ENCODE results near the gene POLD1. TPM values are rescaled to one million over a fixed set of nuclear protein-coding genes. Genes with fewer than 3 reads are reported as not detected.
"Not testable (repeated sequence)": the region's sequence is repeated elsewhere in the genome, so short reads cannot be mapped to it uniquely, and the experiment has no call there.

POLD1 gene
- total RNA-seq, 2 experiments from 2014 or later = 117 to 119 TPM

GRCh38 chr19:50387176-50387867, 3.2 kb downstream of the POLD1 start:
- POLR2A ChIA-PET = interaction anchor here (1.5 kb wide), 1 partner anchor 11 kb away, joined by 5 read pairs; the partner anchor contains the start of gene NR1H2
- H3K4me1 Mint-ChIP-seq = peaks cover 35% of the 10 kb centered on the region
- peaks cover 55% of the 10 kb centered on the region for H3K36me3 Mint-ChIP-seq (ENCODE audit: low read depth)

DNA sequence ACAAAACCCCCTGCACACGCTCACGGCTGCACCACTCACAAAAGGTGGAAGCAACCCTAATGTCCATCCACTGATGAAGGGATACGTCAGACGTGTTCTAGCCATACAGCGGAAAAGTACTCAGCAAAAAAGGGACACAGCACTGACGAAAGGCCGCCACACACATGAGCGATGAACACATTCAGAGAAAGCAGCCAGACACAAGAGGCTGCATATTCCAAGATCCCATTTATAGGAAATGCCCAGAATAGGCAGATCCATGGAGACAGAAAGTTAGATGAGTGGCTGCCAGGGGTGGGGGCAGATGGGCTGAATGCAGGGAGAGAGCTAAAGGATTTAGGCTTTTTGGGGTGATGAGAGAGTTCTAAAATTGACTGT, 3.7 kb downstream of the POLD1 start:
- CTCF ChIA-PET = interaction anchor here (1.3 kb wide), 1 partner anchor 123 kb away, joined by 3 read pairs; the partner anchor contains the start of gene JOSD2
- Mint-ChIP-seq H3K4me1 (peaks cover 35% of the 10 kb centered on the region), H3K36me3 (ENCODE audit: low read depth) (peaks cover 60% of the 10 kb centered on the region), H3K27ac (no peak overlapping the region), H3K4me3 (peak overlapping the region; percentile 14), H3K9me3 (no peaks in the 10 kb centered on the region), H3K27me3 (no peaks in the 10 kb centered on the region)
- POLR2A ChIA-PET = interaction anchor here (0.9 to 1.3 kb wide), 2 partner anchors 11 to 31 kb away, joined by 3 to 4 read pairs; partner anchors contain the start of gene NR1H2
- no peak for DNase-seq

More at GRCh38 chr19:50387176-50387867, 3.2 kb downstream of the POLD1 start:
- Mint-ChIP-seq H3K4me3 (peak overlapping the region; percentile 14), H3K27ac (no peak overlapping the region), H3K27me3 (no peaks in the 10 kb centered on the region), H3K9me3 (no peaks in the 10 kb centered on the region)
- CTCF ChIA-PET = interaction anchor here (1.3 kb wide), 1 partner anchor 124 kb away, joined by 3 read pairs; the partner anchor contains the start of gene JOSD2
- no peak for DNase-seq

GRCh38 chr19:50390295-50390694, 6.1 kb downstream of the POLD1 start:
- H3K4me3 Mint-ChIP-seq, DNase-seq, H3K27ac Mint-ChIP-seq, H3K27me3 Mint-ChIP-seq, CTCF ChIA-PET, H3K9me3 Mint-ChIP-seq, POLR2A ChIA-PET: not testable (repeated sequence)
- Mint-ChIP-seq H3K4me1 (peaks cover 14% of the 10 kb centered on the region), H3K36me3 (ENCODE audit: low read depth) (peaks cover 62% of the 10 kb centered on the region)

GRCh38 chr19:50390952-50391351, 6.8 kb downstream of the POLD1 start:
- H3K27me3 Mint-ChIP-seq, H3K4me3 Mint-ChIP-seq, DNase-seq, POLR2A ChIA-PET, H3K27ac Mint-ChIP-seq, H3K9me3 Mint-ChIP-seq, CTCF ChIA-PET: not testable (repeated sequence)
- peaks cover 63% of the 10 kb centered on the region for H3K36me3 Mint-ChIP-seq (ENCODE audit: low read depth)
- H3K4me1 Mint-ChIP-seq = peaks cover 11% of the 10 kb centered on the region

DNA sequence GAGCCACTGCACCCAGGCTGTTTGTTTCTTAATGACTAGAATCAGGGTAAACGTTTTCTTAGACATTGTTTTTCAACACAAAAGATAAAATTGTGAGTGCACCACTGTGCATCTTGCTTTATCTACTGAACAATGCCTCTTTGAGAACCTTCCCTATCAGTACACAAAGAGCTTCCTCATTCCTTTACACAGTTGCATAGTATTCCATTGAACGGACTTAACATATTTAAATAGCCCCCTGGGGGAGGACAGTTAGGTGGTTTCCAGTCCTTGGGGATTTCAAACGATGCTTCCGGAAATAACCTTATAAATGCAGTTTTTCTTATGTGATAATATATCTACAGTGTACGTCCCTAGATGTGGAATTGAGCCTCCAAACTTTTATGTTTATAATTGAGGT, 8.6 kb downstream of the POLD1 start:
- Mint-ChIP-seq H3K27me3 (no peaks in the 10 kb centered on the region), H3K36me3 (ENCODE audit: low read depth) (peaks cover 56% of the 10 kb centered on the region), H3K27ac (no peak overlapping the region), H3K4me1 (peaks cover 5% of the 10 kb centered on the region), H3K9me3 (no peaks in the 10 kb centered on the region), H3K4me3 (no peak overlapping the region)
- ChIA-PET CTCF (no interaction called here), POLR2A (no interaction called here)
- no peak for DNase-seq

GRCh38 chr19:50393589-50393988, 9.4 kb downstream of the POLD1 start:
- ChIA-PET POLR2A (interaction anchor here (1.0 kb wide), 1 partner anchor 9 kb away, joined by 5 read pairs; the partner anchor contains the start of gene POLD1), CTCF (no interaction called here)
- Mint-ChIP-seq H3K36me3 (ENCODE audit: low read depth) (peaks cover 51% of the 10 kb centered on the region), H3K4me1 (peaks cover 1% of the 10 kb centered on the region), H3K4me3 (no peak overlapping the region), H3K9me3 (no peaks in the 10 kb centered on the region), H3K27me3 (no peaks in the 10 kb centered on the region), H3K27ac (no peak overlapping the region)
- no peak for DNase-seq

- Mint-ChIP-seq H3K27ac (no peak overlapping the region), H3K36me3 (ENCODE audit: low read depth) (peaks cover 52% of the 10 kb centered on the region), H3K9me3 (no peaks in the 10 kb centered on the region), H3K4me1 (peaks cover 1% of the 10 kb centered on the region), H3K27me3 (no peaks in the 10 kb centered on the region), H3K4me3 (no peak overlapping the region)
- ChIA-PET CTCF (no interaction called here), POLR2A (interaction anchor here (1.0 kb wide), 1 partner anchor 9 kb away, joined by 5 read pairs; the partner anchor contains the start of gene POLD1)
- no peak for DNase-seq
These were observed 9.9 kb downstream of the POLD1 start for GRCh38 chr19:50394017-50394416.

DNA sequence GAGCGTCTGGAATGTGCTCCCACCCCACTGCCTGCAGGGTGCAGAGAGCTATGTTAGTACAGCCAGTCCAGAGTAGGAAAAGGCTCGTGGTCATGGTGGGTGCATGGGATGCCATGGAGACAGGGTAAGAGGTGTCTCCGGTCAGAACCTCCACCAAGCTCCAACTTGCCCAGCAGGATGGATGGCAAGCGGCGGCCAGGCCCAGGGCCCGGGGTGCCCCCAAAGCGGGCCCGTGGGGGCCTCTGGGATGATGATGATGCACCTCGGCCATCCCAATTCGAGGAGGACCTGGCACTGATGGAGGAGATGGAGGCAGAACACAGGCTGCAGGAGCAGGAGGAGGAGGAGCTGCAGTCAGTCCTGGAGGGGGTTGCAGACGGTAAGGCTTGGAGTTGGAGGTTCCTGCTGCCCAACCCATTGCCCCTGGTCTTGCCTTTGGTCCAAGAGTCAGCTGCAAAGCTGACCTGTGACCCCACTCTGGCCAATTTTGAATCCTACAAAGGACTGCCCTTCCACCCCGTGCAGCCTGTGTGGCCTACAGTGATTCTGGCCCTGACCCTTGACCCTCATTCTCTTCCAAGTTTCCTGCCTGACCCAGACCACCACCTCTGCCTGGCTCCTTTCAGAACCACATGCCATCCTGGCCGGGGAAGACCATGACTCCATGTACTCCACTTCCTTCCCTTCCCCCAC, 14.7 kb downstream of the POLD1 start:
- Mint-ChIP-seq H3K9me3 (no peaks in the 10 kb centered on the region), H3K4me1 (peaks cover 1% of the 10 kb centered on the region), H3K27me3 (no peaks in the 10 kb centered on the region), H3K36me3 (ENCODE audit: low read depth) (peaks cover 31% of the 10 kb centered on the region), H3K4me3 (no peak overlapping the region), H3K27ac (no peak overlapping the region)
- no peak for DNase-seq
- POLR2A ChIA-PET = no interaction called here
- CTCF ChIA-PET = interaction anchor here (0.9 kb wide), 1 partner anchor 28 kb away, joined by 4 read pairs; no protein-coding TSS in a partner anchor

DNA sequence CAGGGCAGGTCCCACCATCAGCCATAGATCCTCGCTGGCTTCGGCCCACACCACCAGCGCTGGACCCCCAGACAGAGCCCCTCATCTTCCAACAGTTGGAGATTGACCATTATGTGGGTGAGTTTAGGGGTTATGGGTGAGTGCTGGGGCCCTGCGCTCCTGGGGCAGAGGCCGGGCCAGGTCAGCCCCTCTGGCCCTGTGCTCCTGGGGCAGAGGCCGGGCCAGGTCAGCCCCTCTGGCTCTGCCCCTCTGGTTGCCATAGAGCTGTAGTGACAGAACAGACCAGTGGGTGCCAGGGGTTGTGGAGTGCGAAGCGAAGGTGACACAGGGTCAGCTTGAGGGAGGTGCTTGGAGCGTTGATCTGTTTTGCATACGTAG, 15.2 kb downstream of the POLD1 start:
- no peak overlapping the region for H3K4me3 Mint-ChIP-seq
- POLR2A ChIA-PET = no interaction called here
- DNase-seq = no peak
- no peak overlapping the region for H3K27ac Mint-ChIP-seq
- H3K27me3 Mint-ChIP-seq = no peaks in the 10 kb centered on the region
- CTCF ChIA-PET = no interaction called here
- no peaks in the 10 kb centered on the region for H3K9me3 Mint-ChIP-seq
- H3K36me3 Mint-ChIP-seq (ENCODE audit: low read depth) = peaks cover 30% of the 10 kb centered on the region
- H3K4me1 Mint-ChIP-seq = peaks cover 1% of the 10 kb centered on the region

GRCh38 chr19:50401605-50402450, 17.7 kb downstream of the POLD1 start:
- Mint-ChIP-seq H3K4me3 (no peak overlapping the region), H3K27ac (no peak overlapping the region), H3K27me3 (no peaks in the 10 kb centered on the region), H3K9me3 (no peaks in the 10 kb centered on the region), H3K36me3 (ENCODE audit: low read depth) (peaks cover 37% of the 10 kb centered on the region), H3K4me1 (no peaks in the 10 kb centered on the region)
- DNase-seq = no peak
- ChIA-PET CTCF (no interaction called here), POLR2A (no interaction called here)

DNA sequence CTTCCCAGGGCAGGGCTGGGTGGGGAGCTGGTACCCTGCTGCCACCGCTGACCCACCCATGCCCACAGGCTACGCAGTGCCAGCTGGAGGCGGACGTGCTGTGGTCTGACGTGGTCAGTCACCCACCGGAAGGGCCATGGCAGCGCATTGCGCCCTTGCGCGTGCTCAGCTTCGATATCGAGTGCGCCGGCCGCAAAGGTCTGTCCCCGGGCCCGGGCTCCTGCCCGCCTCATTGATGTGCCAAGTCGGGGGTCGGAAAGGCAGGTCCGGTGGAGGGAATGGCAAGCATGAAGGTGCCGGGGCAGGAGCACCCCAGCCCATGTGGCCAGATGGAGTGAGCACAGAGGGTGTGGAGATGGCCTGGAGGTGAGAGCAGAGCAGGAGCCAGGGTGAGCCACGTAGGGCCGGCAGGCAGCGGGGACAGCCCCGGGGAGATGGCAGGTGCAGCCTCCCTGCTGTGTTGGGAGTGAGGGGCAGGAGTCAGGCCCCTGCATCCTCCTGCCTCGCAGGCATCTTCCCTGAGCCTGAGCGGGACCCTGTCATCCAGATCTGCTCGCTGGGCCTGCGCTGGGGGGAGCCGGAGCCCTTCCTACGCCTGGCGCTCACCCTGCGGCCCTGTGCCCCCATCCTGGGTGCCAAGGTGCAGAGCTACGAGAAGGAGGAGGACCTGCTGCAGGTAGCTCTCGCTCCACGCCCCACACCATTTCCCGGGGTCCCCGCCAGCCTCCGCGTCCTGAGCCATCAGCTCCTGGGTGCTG, 18.6 kb downstream of the POLD1 start:
- DNase-seq = no peak
- POLR2A ChIA-PET = no interaction called here

GRCh38 chr19:50406156-50406820, 22.1 kb downstream of the POLD1 start:
- H3K36me3 Mint-ChIP-seq (ENCODE audit: low read depth) = peaks cover 46% of the 10 kb centered on the region
- POLR2A ChIA-PET = no interaction called here
- no peak for DNase-seq
- no peak overlapping the region for H3K4me3 Mint-ChIP-seq
- H3K27me3 Mint-ChIP-seq = no peaks in the 10 kb centered on the region
- no peak overlapping the region for H3K27ac Mint-ChIP-seq
- CTCF ChIA-PET = no interaction called here
- H3K9me3 Mint-ChIP-seq = no peaks in the 10 kb centered on the region
- H3K4me1 Mint-ChIP-seq = no peaks in the 10 kb centered on the region

More for the DNA sequence above, 18.6 kb downstream of the POLD1 start:
- CTCF ChIA-PET = no interaction called here
- Mint-ChIP-seq H3K4me1 (no peaks in the 10 kb centered on the region), H3K27me3 (no peaks in the 10 kb centered on the region), H3K9me3 (no peaks in the 10 kb centered on the region), H3K36me3 (ENCODE audit: low read depth) (peaks cover 40% of the 10 kb centered on the region), H3K4me3 (no peak overlapping the region), H3K27ac (no peak overlapping the region)
